ENCODE results near the gene IL15. TPM values are rescaled to one million over a fixed set of nuclear protein-coding genes. Genes with fewer than 3 reads are reported as not detected.
"Not testable (repeated sequence)": the region's sequence is repeated elsewhere in the genome, so short reads cannot be mapped to it uniquely, and the experiment has no call there.

The IL15 gene
- total RNA-seq, 1 donor from 2014 or later: 2.2 TPM

DNA sequence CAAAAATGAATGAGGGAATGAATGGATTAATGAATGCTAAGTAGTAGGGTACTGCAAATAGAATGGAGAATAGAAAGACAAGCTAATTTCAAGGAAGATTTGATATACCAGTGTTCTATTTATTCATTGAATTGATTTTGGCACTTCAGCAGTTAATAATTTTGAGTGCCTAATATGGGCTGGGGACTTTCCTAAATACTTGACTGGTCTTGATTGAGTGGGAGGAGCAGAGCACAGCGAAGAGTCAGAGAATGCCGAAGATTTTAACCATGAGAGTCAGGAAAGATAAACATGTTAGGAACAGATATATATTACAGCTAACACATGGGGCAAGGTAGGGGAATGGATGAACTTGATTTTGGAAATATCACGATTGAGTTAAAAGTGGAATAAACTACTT, 10.6 kb downstream of the IL15 start:
- DNase-seq (ENCODE audit: low read depth, low spot score): no peak

DNA sequence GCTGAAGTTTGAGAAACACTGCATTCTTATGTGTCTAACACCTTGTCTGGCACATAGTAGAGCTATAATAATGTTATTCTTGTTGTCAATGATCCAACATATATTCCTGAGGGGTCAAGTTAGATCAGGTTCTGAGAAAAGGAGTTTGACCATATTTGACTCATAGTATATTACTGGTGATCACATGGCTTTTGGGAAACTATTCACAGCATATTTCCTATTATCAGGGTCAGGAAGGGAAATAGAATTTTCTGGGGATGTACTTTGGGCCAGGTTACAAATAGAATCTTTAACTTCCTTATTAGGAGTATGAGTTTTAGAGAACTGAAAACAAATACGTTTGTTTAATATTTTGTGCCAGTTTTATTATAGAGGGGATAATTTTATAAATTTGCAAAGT, 11.6 kb downstream of the IL15 start:
- no peak for DNase-seq (ENCODE audit: low read depth, low spot score)

DNA sequence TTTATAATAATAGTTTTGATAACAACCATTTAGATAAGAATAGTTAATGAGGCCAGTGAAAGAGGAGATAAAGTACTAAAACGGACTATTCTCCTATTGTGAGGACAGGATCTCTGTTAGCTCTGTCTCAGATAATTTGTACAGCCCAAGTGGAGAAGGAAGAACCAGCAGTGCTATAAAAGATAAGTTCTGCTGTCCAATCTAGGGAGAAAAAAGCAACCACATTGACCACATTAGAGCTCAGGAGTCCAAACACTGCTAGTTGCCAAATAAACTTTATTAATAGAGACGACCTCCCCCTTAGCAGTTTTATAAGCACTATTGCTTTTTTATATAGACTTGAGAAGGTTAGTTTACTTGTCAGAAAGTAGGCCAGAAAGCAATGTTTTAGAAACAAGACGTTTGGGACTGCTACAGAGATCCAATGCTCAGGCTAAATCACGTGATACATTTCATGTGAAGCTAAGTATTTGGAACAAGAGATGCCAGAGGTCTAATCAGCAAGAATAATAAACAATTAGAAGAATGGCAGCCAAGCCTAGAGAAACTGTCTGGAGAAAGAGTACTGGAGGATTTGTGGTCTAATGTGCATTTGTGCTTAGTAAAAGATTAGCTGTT, 15.9 kb downstream of the IL15 start:
- DNase-seq (ENCODE audit: low read depth, low spot score): no peak

DNA sequence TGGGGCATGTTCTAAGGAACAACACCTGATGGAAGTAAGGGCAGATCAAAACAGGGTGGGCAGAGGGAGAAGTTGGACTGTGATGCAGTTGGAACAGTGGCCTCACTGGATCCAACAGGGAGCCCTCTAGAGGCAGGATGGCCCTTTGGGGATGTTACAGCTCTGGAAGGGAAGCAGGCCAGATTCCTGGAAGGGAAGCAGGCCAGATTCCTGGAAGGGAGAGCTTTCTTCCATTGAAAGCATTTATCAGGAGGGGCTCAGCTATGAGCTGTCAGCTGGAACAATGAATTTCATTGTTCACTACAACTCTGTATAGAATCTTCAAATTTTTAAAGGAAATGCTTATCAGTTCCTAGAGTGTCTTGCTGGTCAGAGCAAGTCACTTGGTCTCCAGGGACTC, 17.7 kb downstream of the IL15 start:
- DNase-seq (ENCODE audit: low read depth, low spot score): peak; percentile 63

DNA sequence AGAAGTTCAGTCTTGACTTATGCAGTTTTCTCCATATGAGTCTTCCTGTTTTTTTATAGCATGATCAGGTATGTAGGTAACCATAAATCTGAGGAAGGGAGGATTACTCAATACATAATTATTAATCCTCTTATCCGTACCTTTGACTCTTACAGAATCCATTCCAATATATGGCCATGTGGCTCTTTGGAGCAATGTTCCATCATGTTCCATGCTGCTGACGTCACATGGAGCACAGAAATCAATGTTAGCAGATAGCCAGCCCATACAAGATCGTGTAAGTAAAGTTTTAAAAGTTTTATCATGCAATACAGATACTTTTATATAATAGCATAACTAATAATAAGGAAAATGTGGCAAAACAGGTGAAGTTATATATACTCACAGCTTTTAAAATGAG, 19.6 kb downstream of the IL15 start:
- DNase-seq (ENCODE audit: low read depth, low spot score): no peak

DNA sequence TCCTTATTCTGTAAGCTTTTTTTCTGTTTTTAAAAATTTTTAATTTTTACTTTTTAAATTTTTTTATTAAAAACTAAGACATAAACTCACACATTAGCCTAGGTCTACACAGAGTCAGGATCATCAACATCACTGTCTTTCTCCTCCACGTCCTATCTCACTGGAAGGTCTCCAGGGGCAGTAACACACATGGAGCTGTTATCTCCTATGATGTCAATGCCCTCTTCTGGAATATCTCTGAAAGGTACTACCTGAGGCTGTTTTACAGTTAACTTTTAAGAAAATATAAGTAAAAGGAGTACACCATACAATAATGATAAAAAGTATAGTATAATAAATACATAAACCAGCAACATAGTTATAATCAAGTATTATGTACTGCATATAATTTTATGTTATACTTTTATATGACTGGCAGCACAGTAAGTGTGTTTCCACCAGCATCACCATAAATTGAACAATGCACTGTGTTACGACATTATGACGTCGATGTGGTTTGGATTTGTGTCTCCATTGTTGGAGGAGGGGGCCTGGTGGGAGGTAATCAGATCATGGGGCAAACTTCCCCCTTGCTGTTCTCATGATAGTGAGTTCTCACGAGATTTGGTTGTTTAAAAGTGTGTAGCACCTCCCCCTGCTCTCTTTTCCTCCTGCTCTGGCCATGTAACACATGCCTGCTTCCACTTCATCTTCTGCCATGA, 21.3 kb downstream of the IL15 start:
- no peak for DNase-seq (ENCODE audit: low read depth, low spot score)

DNA sequence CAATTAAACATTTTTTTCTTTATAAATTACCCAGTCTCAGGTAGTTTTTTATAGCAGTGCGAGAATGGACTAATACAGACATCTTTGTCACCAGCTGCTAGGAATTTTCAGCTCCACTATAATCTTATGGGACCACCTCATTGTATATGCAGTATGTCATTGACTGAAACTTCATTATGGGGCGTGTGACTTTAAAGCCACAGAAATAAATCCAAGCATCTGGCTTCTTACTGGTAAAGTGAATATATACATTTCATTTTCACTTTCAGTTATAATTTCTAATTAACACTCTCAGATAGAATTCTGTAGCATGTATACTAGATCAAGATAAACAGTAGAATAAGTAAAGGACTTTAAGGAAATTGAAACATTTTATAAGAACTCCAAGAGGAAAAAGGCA, 21.9 kb downstream of the IL15 start:
- DNase-seq (ENCODE audit: low read depth, low spot score): no peak

DNA sequence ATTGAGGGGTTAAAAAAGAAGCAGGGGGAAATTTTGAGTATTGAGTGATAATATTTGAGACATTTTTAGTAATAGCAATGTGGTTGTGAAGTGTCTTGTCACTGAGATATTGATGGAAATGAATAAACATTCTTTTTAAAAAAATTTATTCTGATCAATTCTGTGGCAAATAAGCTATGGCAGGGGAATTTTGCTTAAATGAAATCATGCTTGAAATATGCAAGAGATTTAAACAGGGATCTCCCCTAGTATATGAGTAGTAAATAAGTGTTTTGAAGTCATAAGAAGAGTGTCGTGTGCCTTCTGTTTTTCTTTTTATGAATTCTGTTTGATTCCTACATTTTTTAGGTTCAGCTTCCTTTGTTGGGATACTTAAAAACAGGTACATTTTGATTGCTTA, 23.2 kb downstream of the IL15 start:
- no peak for DNase-seq (ENCODE audit: low read depth, low spot score)

DNA sequence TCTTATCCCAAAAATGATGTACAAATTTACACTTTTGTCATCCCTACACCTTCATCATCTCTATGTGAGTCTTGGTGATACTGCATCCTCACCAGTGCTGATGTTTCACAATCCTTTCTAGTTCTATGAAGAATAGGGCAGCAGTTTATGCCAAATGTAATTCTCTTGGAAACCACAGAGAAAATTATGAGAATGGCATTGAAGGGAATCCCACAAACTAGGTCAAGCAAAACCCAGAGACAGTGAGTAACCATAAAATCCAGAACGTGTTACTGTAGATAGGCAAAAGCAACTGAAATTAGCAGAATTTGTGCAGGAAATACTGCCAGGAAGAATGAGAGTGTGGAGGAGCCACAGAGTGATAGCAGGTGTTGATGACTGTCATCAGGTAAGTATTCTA, 24.5 kb downstream of the IL15 start:
- DNase-seq (ENCODE audit: low read depth, low spot score): no peak

DNA sequence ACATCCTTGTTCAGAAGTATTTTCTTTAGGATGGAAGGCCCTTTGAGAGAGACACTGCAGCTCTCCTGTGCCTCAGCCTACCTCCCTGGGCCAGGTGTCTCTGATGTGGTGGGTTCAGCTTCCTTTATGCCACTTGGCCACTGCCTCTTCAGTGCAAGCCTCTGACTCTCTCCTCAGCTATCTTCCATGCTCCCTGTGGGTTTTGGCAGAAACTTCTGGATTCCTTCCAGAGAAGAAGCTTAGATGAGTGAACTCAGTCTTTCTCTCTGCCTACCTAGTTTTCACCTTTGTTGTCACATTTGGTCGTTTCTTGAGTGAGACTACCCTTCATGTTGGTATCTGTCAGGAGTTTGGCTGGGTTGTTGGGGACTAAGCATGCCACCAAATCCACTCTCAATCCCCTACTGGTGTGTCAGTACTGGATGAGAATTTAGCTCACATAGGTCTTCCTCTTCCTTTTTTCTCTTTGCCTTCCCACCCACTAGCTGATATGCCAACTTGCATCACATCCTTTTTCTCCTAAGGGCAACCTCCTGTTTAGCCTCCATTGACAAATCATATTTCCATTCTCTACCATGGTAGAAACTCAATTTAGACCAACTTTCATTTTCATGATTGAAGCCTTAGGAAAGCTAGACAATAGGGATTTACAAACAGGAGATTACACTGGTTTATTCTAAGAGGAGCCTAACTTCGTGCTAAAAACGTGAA, 32.0 kb downstream of the IL15 start:
- no peak for DNase-seq (ENCODE audit: low read depth, low spot score)

DNA sequence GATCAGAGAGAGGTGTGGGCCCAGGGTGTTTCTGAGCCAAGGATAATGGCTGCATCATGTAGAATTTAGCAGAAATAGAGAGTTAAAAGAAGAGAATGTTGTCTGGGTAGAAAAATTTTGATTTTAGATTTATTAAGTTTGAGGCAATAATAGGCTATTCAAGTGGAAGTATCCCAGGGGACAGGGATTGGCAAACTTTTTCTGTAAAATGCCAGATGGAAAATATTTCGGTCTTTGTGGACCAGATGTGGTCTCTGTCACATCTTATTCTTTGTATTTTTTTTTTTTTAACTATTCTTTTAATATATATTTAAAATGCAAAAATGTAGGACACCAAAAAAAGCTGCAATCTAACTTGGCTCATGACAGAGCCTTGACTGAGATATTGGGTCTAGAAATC, 33.1 kb downstream of the IL15 start:
- no peak for DNase-seq (ENCODE audit: low read depth, low spot score)

DNA sequence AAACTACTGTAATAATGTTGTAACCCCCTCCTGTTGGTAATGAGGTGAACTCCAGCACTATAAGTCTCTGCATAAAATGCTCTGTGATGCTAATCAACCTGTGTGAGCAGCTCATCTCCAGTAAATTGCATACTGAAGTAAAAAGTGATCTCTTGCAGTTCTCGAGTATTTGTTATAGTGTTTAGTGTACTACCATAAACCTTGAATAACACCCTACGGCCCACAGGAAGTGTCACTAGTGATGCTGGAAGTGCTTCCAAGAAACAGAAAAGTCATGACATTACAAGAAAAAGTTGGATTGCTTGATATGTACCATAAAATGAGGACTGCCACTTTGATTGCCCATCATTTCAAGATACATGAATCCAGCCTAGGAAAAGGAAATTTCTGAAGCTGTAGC, 39.0 kb downstream of the IL15 start:
- DNase-seq (ENCODE audit: low read depth, low spot score): no peak

DNA sequence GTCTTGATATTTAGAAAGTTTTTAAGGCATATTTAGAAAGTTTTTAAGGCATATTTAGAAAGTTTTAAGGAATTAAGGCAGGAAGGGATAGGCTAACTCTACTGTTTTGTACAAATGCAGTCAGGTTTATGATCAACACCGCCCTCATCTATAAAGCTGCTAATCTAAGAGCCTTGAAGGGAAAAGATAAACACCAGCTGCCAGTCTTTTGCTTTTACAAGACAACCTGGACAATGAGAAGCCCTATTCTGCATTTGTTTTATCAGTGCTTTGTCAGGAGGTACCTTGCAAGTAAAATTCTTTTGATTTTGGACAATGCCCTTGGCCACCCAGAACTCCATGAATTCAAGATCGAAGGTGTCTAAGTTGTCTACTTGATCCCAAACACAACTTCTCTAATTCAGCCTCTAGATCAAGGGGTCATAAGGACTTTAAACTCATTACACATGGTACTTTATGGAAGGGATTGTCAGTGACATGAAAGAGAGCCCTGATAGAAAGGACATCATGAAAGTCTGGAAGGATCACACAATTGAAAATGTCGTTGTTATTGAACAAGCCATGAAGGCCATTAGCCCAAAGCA, 39.8 kb downstream of the IL15 start:
- no peak for DNase-seq (ENCODE audit: low read depth, low spot score)

DNA sequence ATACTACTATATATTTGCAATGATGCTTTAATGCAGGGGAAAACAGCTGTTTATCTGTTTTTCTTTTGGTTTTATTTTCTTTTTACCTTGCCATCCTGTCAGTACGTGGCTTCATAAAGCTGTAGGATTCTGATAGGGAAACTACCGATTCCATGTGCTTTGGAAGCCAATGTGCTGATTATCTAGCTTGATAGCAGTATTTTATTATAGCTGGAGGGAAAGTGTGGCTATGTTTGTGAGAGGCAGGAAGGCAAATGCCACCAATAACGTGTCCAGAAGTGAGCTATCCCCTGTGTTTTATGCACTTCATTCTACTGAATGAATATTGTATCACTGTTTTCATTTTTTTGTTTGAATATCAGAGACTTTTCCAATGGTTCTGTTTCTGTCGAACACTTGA, 43.7 kb downstream of the IL15 start:
- no peak for DNase-seq (ENCODE audit: low read depth, low spot score)

DNA sequence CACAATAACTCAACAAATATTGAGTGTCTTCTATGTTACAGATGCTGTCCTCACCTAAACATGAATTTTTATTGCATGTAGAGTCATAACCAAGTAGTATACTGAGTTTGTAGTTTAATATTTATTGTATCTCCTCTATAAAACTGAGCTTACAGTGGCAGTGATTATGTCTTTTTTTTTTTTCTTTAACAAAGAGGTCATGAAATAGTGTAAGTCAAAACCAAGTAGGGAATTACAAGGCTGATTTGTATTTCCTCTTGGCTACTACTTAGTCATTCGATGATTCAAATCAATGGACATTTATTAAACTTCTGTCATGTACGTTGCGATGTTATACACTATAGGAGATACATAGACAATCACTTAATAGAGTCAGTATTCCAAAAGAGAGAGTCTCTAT, 48.4 kb downstream of the IL15 start:
- no peak for DNase-seq (ENCODE audit: low read depth, low spot score)

DNA sequence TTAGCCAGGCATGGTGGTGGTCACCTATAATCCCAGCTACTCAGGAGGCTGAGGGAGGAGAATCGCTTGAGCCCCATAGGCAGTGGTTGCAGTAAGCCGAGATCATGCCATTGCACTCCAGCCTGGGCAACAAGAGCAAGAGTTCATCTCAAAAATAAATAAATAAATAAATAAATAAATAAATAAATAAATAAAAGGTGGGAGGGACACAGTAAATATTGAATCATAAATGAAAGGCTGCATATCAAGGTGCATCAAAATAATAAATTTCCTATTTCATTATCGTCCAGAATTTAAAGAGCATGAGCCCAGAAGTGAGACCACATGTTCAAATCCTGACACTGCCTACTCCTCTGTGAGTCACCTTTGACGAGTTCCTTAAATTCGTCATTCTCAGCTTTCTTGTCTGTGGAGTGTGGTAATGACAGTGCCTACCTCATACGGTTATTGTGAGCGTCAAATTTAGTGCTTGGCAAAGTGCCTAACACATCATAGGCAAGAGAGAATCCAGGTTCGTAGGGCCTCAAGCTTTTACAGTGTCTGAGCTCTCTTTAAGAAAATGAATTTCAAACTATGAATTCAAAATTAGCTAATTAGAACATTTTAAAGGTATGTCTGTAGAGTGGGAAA, 49.9 kb downstream of the IL15 start:
- DNase-seq (ENCODE audit: low read depth, low spot score): no peak

DNA sequence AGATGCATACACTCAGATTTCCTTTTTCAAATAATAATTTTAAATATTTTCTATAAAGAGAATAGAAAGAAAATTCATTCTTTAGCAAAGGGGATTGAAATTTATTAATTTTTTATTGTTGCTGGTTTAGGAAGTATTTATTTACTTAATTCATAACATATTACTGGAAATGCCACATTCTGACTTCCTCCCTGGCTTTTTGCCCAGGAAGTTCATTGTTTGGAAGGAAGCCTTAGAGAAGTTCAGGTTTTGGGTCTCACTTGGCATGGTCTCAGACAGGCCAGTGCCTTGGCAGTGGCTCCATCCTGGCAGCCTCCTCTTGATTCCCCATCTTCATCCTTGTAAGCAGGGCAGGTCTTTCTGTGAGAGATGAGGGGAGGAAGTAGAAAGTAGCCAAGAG, 50.5 kb downstream of the IL15 start:
- DNase-seq (ENCODE audit: low read depth, low spot score): peak; percentile 35

DNA sequence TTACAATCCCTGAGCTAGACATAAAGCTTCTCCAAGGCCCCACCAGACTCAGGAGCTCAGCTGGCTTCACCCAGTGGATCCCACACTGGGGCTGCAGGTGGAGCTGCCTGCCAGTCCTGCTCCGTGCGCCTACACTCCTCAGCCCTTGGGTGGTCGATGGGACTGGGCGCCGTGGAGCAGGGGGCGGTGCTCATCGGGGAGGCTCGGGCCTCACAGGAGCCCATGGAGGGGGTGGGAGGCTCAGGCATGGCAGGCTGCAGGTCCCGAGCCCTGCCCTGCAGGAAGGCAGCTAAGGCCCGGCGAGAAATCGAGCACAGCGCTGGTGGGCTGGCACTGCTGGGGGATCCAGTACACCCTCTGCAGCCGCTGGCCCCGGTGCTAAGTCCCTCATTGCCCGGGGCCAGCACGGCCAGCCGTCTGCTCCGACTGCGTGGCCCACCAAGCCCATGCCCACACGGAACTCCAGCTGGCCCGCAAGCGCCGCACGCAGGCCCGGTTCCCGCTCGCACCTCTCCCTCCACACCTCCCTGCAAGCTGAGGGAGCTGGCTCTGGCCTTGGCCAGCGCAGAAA, 53.4 kb downstream of the IL15 start:
- not testable (repeated sequence) for DNase-seq (ENCODE audit: low read depth, low spot score)

DNA sequence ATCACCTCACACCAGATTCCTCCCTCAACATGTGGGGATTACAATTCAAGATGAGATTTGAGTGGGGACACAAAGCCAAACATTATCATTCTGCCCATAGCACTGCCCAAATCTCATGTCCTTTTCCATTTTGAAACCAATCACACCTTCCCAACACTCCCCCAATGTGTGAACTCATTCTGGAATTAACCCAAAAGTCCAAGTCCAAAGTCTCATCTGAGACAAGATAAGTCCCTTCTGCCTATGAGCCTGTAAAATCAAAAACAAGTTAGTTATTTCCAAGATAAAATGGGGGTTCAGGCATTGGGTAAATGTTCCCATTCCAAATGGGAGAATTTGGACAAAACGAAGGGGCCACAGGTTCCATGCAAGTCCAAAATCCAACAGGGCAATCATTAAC, 54.9 kb downstream of the IL15 start:
- DNase-seq (ENCODE audit: low read depth, low spot score): not testable (repeated sequence)

DNA sequence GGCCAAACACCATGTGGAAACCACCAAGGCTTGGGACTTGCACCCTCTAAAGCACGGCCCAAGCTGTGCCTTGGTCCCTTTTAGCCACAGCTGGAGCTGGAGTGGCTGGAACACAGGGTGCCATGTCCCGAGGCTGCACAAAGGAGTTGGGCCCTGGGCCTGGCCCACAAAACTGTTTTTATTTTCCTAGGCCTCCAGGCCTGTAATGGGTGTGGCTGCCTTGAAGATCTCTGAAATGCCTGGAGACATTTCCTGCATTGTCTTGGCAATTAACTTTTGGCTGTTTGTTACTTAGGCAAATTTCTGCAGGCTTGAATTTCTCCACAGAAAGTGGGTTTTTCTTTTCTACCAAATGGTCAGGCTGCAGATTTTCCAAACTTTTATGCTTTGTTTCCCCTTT, 55.7 kb downstream of the IL15 start:
- no peak for DNase-seq (ENCODE audit: low read depth, low spot score)

DNA sequence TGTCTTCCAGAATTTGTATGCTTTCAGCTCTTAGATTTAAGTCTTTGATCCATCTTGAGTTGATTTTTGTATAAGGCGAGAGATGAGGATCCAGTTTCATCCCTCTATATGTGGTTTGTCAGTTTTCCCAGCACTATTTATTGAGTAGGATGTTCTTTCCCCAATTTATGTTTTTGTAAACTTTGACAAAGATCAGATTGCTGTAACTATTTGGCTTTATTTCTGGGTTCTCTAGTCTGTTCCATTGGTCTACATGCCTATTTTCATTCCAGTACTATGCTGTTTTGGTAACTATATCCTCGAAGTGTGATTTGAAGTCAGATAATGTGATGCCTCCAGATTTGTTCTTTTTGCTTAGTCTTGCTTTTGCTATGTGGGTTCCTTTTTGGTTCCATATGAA, 60.7 kb downstream of the IL15 start:
- no peak for DNase-seq (ENCODE audit: low read depth, low spot score)

Data from pulmonary artery endothelial cell (primary cell).